Ovary (tissue), 3 donors: ENCODE measurements around the gene MTRFR.

ENCODE experiments used
- CTCF ChIP-seq, 3 donors: fragments of 450-650 bp in 2 of 3; fragments of 200-600 bp in 1 of 3; IDR thresholded peaks; one replicate each; pipeline versions ENCODE4 v1.5.1 to v1.8.0; 2016 to 2022; ENCODE audit warnings: antibody characterized with exemption in 3 of 3, mild to moderate bottlenecking in 1 of 3
- EP300 ChIP-seq: sonication (generic); formaldehyde crosslinking; IDR thresholded peaks from one replicate; pipeline ENCODE4 v1.6.1; 2017; ENCODE audit warnings: antibody characterized with exemption
- POLR2A ChIP-seq: fragments of 450-650 bp; IDR thresholded peaks from one replicate; pipeline ENCODE4 v1.6.1; 2017; ENCODE audit warnings: antibody characterized with exemption, mild to moderate bottlenecking, moderate library complexity
- donor health status: DM: no; HTN: no; CAD: no.

GRCh38 chr12:123238330-123238682 is 5.1 kb downstream of the MTRFR start:
- TF ChIP-seq CTCF (IDR thresholded peaks at IDR 0.05) (no peak), POLR2A (no peak), EP300 (no peak)
